Epithelial cell of esophagus (primary cell): Measurements from ENCODE around the gene MEDAG.
A peak's percentile ranks its signal among the peaks of the same experiment; 100 is the strongest.

ENCODE experiments used
- DNase-seq: peaks from one replicate; pipeline ENCODE4 v3.0.0; 2010; ENCODE audit warnings: low read depth
- H3K4me3 ChIP-seq: 2 replicates; pipeline ENCODE4 v1.5.1; 2011; ENCODE audit warnings: mild to moderate bottlenecking, low read length, control low read depth
- TF ChIP-seq, protein P1 (sequence below): IDR thresholded peaks from 2 replicates; pipeline ENCODE4 v1.5.1; 2011; ENCODE audit warnings: low read depth, mild to moderate bottlenecking, low read length, control low read depth, inconsistent platforms; ENCODE audit not compliant: insufficient read depth; ENCODE audit errors: missing control alignments

Gene MEDAG

DNA sequence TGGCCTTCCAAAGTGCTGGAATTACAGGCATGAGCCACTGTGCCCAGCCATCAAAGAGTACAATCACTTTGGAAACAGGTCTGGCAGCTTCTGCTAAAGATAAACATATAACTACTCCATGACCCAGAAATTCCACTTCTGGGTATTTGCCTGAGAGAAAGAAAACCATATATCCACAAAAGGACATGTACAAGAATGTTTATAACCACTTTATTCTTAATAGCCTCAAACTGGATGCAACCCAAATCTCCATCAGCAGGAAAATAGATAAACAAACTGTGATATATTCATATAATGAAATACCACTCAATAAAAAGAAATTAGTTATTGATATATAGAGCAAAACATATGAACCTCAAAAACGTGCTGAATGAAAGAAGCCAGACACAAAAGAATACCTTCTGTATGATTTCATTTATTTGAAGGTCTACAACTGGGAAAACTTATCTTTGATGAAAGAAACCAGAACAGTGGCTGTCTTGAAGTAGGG lies 66.9 kb downstream of the MEDAG start:
- TF ChIP-seq, protein P1, sequence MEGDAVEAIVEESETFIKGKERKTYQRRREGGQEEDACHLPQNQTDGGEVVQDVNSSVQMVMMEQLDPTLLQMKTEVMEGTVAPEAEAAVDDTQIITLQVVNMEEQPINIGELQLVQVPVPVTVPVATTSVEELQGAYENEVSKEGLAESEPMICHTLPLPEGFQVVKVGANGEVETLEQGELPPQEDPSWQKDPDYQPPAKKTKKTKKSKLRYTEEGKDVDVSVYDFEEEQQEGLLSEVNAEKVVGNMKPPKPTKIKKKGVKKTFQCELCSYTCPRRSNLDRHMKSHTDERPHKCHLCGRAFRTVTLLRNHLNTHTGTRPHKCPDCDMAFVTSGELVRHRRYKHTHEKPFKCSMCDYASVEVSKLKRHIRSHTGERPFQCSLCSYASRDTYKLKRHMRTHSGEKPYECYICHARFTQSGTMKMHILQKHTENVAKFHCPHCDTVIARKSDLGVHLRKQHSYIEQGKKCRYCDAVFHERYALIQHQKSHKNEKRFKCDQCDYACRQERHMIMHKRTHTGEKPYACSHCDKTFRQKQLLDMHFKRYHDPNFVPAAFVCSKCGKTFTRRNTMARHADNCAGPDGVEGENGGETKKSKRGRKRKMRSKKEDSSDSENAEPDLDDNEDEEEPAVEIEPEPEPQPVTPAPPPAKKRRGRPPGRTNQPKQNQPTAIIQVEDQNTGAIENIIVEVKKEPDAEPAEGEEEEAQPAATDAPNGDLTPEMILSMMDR = no peak
- DNase-seq = peak; percentile 38
- H3K4me3 ChIP-seq = no peak overlapping the region

DNA sequence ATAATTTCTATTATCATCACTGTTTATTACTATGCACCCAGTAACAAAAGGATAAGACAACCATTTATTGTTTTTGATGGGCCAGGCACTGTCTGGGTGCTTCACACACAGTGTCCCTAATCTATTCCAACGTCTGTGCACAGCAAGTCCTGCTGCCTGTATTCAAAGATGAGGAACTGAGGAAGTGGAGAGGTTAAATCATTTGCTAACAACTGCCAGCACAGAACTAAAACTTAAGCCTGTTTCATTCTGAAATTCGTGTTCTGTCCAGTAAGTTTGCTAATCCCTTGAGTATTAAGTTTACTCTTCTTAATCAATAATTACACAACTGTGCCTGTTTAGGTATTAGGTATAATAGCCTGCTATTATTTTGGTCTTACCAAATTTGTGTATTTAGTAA lies 68.3 kb downstream of the MEDAG start:
- DNase-seq = no peak
- TF ChIP-seq, protein P1 = no peak
- no peak overlapping the region for H3K4me3 ChIP-seq
